ENCODE results near the gene DUS1L. TPM values are rescaled to one million over a fixed set of nuclear protein-coding genes. Genes with fewer than 3 reads are reported as not detected.
A peak's percentile ranks its signal among the peaks of the same experiment; 100 is the strongest.

DUS1L gene
- total RNA-seq, 1 donor from 2014 or later: 64.6 TPM

DNA sequence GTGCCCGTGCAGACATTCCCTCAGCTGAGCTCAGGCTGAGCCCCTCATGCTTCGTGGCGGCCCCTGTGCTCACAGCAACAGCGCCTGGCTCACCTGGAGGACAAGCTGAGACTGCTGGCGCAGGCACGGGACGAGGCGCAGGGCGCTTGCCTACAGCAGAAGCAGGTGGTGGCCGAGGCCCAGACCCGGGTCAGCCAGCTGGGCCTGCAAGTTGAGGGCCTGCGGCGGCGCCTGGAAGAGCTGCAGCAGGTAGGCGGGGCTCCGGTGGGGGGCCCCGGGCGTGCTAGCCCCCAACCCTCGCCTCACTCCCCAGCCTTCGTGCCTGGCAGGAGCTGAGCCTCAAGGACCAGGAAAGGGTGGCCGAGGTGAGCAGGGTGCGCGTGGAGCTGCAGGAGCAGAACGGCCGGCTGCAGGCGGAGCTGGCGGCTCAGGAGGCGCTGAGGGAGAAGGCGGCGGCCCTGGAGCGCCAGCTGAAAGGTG is 35.6 kb downstream of the DUS1L start:
- Histone ChIP-seq H3K4me1 (peaks cover 30% of the 10 kb centered on the region), H3K9me3 (replicated peaks) (no peaks in the 10 kb centered on the region), H3K27me3 (ENCODE audit: low read depth) (peaks cover 9% of the 10 kb centered on the region), H3K27ac (replicated peaks) (no peak overlapping the region), H3K4me3 (peak overlapping the region; percentile 68), H3K36me3 (no peaks in the 10 kb centered on the region)
- no peak for DNase-seq
- TF ChIP-seq, protein P1, sequence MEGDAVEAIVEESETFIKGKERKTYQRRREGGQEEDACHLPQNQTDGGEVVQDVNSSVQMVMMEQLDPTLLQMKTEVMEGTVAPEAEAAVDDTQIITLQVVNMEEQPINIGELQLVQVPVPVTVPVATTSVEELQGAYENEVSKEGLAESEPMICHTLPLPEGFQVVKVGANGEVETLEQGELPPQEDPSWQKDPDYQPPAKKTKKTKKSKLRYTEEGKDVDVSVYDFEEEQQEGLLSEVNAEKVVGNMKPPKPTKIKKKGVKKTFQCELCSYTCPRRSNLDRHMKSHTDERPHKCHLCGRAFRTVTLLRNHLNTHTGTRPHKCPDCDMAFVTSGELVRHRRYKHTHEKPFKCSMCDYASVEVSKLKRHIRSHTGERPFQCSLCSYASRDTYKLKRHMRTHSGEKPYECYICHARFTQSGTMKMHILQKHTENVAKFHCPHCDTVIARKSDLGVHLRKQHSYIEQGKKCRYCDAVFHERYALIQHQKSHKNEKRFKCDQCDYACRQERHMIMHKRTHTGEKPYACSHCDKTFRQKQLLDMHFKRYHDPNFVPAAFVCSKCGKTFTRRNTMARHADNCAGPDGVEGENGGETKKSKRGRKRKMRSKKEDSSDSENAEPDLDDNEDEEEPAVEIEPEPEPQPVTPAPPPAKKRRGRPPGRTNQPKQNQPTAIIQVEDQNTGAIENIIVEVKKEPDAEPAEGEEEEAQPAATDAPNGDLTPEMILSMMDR (IDR thresholded peaks at IDR 0.05; ENCODE audit: borderline replicate concordance): no peak
- intact Hi-C loops (cut with micrococcal nuclease): loop anchor here (5.0 kb wide), 1 partner anchor 117 kb away; no protein-coding TSS in a partner anchor

DNA sequence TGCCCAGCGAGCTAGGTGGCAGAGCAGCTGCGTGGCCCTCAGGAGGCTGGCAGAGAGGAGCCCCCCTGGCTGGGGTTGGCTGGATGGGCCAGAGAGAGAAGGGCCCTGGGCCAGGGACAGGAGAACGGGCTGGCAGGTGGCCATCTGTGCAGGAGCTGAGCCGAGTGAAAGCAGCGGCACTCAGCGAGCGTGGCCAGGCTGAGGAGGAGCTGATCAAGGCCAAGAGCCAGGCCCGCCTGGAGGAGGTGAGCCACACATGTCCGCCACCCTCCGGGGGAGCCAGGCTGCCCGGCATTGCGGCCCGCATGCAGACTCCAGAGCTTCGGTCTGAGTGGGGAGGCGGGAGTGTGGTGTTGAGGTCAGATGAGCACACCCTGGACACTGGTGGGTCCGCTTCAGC is 36.2 kb downstream of the DUS1L start:
- no peaks in the 10 kb centered on the region for H3K9me3 ChIP-seq (replicated peaks)
- H3K27ac ChIP-seq (replicated peaks): peak overlapping the region; percentile 12
- peaks cover 9% of the 10 kb centered on the region for H3K27me3 ChIP-seq (ENCODE audit: low read depth)
- DNase-seq: peak; percentile 50
- H3K36me3 ChIP-seq: no peaks in the 10 kb centered on the region
- TF ChIP-seq, protein P1 (IDR thresholded peaks at IDR 0.05; ENCODE audit: borderline replicate concordance): no peak
- H3K4me3 ChIP-seq: no peak overlapping the region
- peaks cover 31% of the 10 kb centered on the region for H3K4me1 ChIP-seq
- intact Hi-C loops (cut with micrococcal nuclease): no loop called here

DNA sequence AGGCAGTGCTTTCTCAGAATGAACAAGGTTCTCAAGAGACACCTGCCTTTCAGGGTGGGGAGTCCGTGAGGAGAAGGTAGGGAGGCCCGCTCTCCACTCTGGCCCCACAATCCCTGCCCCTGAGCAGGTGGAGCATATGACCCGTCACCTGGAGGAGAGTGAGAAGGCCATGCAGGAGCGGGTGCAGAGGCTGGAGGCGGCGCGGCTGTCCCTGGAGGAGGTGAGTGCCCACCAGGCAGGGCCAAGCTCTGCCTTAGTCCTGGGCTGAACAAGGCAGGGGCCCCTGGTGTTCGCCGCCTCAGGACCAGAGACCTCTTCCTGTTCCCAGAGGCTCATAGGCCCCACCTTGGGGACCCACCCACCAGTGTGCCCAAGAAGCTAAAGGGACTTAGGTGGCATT is 36.6 kb downstream of the DUS1L start:
- no peak for DNase-seq
- Histone ChIP-seq H3K4me3 (no peak overlapping the region), H3K9me3 (replicated peaks) (no peaks in the 10 kb centered on the region), H3K4me1 (peaks cover 35% of the 10 kb centered on the region), H3K27me3 (ENCODE audit: low read depth) (peaks cover 9% of the 10 kb centered on the region), H3K27ac (replicated peaks) (no peak overlapping the region), H3K36me3 (no peaks in the 10 kb centered on the region)
- intact Hi-C loops (cut with micrococcal nuclease): no loop called here
- TF ChIP-seq, protein P1 (IDR thresholded peaks at IDR 0.05; ENCODE audit: borderline replicate concordance): no peak

DNA sequence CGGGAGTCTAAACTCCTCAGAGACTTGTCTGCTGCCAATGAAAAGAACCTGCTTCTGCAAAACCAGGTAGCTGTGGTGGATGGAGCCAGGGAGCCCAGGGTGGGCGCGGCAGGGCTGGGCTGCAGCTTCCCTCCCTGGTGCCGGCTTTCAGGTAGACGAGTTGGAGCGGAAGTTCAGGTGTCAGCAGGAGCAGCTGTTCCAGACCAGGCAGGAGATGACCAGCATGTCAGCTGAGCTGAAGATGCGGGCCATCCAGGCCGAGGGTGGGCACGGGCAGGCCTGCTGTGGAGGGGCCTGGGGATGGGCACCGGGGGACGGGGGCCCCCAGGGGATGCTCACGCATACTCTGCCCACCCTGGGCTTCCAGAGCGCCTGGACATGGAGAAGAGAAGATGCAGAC is 37.4 kb downstream of the DUS1L start:
- Histone ChIP-seq H3K9me3 (replicated peaks) (no peaks in the 10 kb centered on the region), H3K4me3 (no peak overlapping the region), H3K4me1 (peaks cover 42% of the 10 kb centered on the region), H3K36me3 (no peaks in the 10 kb centered on the region), H3K27ac (replicated peaks) (no peak overlapping the region), H3K27me3 (ENCODE audit: low read depth) (peaks cover 9% of the 10 kb centered on the region)
- intact Hi-C loops (cut with micrococcal nuclease): no loop called here
- TF ChIP-seq, protein P1 (IDR thresholded peaks at IDR 0.05; ENCODE audit: borderline replicate concordance): no peak
- DNase-seq: no peak

GRCh38 chr17:82025401-82026107 is 40.0 kb downstream of the DUS1L start:
- no peak overlapping the region for H3K4me3 ChIP-seq
- H3K27me3 ChIP-seq (ENCODE audit: low read depth): no peaks in the 10 kb centered on the region
- no peaks in the 10 kb centered on the region for H3K36me3 ChIP-seq
- H3K4me1 ChIP-seq: peaks cover 51% of the 10 kb centered on the region
- no peak overlapping the region for H3K27ac ChIP-seq (replicated peaks)
- no peaks in the 10 kb centered on the region for H3K9me3 ChIP-seq (replicated peaks)
- intact Hi-C loops (cut with micrococcal nuclease): no loop called here
- TF ChIP-seq, protein P1 (IDR thresholded peaks at IDR 0.05; ENCODE audit: borderline replicate concordance): no peak
- no peak for DNase-seq
